Measurements from ENCODE around the gene LDHD.

LDHD gene

DNA sequence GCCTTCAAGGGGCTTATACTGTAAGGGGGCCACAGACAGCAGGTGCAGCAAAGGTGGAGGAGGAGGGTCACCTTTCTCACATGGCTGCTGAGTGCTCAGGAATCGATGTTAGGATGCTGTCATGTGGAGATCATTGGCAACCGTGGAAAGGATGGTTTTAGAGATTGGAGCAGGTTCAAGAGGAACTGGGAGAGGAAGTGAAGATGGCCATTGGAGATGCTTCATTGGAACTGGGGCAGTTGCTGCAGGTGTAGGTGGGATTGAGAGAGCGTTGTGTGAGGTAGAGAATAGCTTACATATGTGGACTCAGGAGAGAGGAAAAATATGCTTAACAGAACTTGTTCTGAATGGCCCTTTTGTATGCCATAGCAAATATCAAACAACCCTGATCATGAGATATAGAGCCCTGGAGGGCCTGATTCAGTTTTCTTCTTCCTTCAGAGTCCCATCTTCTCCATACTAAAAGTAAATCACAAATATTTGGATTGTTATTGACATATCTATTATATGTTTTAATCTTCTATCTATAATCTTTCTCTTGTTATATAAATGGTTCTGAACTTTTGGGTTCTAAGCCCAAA, 40.8 kb downstream of the LDHD start:
- TF ChIP-seq, protein P1, sequence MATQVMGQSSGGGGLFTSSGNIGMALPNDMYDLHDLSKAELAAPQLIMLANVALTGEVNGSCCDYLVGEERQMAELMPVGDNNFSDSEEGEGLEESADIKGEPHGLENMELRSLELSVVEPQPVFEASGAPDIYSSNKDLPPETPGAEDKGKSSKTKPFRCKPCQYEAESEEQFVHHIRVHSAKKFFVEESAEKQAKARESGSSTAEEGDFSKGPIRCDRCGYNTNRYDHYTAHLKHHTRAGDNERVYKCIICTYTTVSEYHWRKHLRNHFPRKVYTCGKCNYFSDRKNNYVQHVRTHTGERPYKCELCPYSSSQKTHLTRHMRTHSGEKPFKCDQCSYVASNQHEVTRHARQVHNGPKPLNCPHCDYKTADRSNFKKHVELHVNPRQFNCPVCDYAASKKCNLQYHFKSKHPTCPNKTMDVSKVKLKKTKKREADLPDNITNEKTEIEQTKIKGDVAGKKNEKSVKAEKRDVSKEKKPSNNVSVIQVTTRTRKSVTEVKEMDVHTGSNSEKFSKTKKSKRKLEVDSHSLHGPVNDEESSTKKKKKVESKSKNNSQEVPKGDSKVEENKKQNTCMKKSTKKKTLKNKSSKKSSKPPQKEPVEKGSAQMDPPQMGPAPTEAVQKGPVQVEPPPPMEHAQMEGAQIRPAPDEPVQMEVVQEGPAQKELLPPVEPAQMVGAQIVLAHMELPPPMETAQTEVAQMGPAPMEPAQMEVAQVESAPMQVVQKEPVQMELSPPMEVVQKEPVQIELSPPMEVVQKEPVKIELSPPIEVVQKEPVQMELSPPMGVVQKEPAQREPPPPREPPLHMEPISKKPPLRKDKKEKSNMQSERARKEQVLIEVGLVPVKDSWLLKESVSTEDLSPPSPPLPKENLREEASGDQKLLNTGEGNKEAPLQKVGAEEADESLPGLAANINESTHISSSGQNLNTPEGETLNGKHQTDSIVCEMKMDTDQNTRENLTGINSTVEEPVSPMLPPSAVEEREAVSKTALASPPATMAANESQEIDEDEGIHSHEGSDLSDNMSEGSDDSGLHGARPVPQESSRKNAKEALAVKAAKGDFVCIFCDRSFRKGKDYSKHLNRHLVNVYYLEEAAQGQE (IDR thresholded peaks at IDR 0.05; ENCODE audit: insufficient read depth in 1 of 2, low read depth in 2 of 2, low read length in 2 of 2) = no peak
- TF ChIP-seq FOXP2 (optimal IDR thresholded peaks at IDR 0.05; ENCODE audit: borderline replicate concordance, extremely low read depth, extremely low read length, insufficient read depth) = no peak
- TF ChIP-seq POLR2AphosphoS5 (IDR thresholded peaks at IDR 0.05; ENCODE audit: low read depth, low read length) = no peak
- TF ChIP-seq SIN3A (IDR thresholded peaks at IDR 0.05; ENCODE audit: borderline replicate concordance, insufficient read depth, low read length) = no peak
- no peak for TF ChIP-seq TAF1 (IDR thresholded peaks at IDR 0.05; ENCODE audit: borderline replicate concordance, insufficient read depth, low read length)

DNA sequence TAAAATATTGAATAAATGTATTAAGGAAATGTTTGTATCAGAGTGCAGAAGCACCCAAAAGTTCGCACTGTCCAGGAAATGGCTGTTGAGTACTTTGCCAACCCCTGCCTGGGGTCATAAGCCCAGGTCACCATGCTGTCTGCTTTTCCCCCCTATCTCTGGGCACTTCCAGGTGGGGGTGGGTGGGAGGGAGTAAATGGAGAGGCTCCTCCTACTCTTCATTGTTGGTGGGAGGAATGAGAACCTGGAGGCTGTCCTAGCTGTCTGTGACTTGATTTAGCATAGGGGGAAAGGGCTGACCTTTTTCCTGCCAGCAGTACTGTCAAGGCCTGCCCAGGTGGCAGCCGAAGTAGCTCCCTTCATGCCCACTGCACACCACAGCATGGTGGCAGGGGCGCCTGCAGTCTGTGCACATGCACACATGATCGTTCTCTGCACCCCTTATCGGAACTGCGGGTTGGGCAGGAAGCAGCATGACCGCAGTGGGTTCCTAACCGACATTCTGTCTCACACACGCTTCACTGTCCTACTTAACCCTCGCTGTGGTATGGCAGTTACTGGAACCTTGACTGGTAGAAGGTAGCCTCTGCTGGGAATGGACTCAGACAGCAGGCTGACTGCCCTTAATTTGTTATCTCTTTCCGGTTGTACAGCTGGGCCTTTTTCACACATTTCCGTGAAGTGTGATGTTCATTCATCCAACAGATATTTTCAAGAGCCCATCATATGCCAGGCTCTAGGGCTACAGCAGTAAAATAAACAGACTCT, 41.5 kb downstream of the LDHD start:
- no peak for TF ChIP-seq TAF1 (IDR thresholded peaks at IDR 0.05; ENCODE audit: borderline replicate concordance, insufficient read depth, low read length)

DNA sequence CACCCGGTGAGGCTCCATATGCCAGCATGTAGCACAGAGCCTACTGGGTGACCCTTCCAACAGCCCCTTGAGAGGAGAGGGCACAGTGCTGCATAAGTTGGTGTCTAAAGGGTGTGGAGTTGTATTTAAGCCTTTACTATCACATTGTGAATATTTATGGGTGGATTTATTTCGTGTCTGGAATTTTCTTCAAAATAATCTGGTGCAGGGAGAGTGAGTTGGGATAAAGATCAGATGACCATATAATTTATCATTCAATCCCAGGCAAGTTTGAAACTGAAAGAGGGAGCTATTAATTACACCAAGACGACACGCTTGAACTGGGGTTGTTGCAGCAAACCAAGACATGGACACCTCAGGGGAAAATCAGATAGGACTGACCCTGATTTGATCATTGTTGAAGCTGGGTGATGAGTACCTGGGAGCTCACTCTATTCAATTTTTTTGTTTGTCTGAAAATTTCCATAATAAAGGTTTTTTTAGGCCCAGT, 42.2 kb downstream of the LDHD start:
- no peak for TF ChIP-seq SIN3A (IDR thresholded peaks at IDR 0.05; ENCODE audit: borderline replicate concordance, insufficient read depth, low read length)
- TF ChIP-seq TAF1 (IDR thresholded peaks at IDR 0.05; ENCODE audit: borderline replicate concordance, insufficient read depth, low read length) = no peak
- no peak for TF ChIP-seq POLR2AphosphoS5 (IDR thresholded peaks at IDR 0.05; ENCODE audit: low read depth, low read length)
- no peak for TF ChIP-seq FOXP2 (optimal IDR thresholded peaks at IDR 0.05; ENCODE audit: borderline replicate concordance, extremely low read depth, extremely low read length, insufficient read depth)
- TF ChIP-seq, protein P1 (IDR thresholded peaks at IDR 0.05; ENCODE audit: insufficient read depth in 1 of 2, low read depth in 2 of 2, low read length in 2 of 2) = no peak

DNA sequence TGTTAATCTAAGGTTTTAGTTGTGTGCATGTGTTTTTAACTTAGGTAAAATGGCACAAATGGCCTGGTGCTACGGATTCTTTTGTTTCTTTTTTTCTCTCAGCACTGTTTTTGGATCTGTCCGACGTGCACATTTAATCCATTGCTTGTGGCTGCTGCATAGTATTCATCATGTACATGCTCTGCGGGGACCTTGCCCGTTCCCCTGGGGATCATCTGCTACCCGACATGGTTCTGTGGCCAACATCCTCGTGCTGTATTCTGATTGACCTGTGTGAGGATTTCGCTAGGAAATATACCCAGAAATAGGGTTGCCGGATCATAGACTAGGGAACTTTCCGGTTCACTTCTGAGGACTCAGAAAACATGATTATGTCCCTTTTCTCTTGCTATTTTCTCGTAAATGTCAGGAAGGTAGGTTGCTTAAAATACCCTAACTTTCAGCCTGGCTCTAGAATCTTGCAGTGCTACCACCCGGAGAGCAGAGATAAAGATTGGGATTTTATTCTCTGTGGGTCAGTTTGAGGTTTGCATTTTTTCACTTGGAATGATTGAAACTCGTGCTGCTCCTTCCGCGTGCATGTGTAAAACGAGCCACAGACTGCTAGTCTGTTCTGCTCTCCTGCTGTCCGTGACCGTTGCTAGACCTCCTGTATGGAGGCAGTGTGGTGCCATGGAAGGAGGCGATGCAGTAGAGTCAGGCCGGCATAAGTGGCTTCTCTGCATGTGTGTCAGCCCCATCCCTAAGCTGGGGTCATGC, 42.9 kb downstream of the LDHD start:
- TF ChIP-seq POLR2AphosphoS5 (IDR thresholded peaks at IDR 0.05; ENCODE audit: low read depth, low read length) = no peak

DNA sequence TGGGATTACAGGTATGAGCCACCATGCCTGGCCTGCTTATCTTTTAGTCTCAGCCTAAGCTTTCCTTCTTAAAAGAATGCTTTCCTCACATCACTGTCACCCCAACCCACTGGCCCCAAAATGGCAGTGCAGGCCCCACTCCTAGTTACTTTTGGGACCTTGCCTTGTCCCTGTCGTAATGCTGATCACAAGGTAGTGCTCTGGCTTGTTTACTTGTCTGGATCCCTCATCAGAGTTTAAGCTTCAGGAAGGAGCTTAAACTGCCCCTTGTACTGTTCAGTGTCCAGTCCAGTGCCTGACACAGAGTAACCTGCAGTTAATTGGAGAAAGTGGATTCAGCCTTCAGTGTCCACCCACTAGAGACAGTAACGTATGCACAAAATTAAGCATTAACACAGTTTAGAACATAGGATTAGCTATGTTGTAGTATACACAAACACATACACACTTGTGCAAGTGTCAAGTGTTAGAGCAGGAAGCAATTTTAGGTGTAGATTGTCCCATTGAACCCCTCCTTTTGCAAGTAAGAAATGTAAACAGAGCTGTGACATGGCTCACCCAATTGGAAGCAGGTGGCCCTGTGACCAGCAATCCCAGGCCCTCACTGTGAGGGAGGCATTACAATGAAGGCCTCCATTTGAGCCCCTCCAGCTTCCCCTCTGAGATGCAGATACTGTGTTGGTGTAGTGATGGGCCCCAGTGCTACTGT, 44.2 kb downstream of the LDHD start:
- TF ChIP-seq SIN3A (IDR thresholded peaks at IDR 0.05; ENCODE audit: borderline replicate concordance, insufficient read depth, low read length) (no peak), FOXP2 (optimal IDR thresholded peaks at IDR 0.05; ENCODE audit: borderline replicate concordance, extremely low read depth, extremely low read length, insufficient read depth) (no peak), POLR2AphosphoS5 (IDR thresholded peaks at IDR 0.05; ENCODE audit: low read depth, low read length) (no peak), TAF1 (IDR thresholded peaks at IDR 0.05; ENCODE audit: borderline replicate concordance, insufficient read depth, low read length) (no peak)
- TF ChIP-seq, protein P1 (IDR thresholded peaks at IDR 0.05; ENCODE audit: insufficient read depth in 1 of 2, low read depth in 2 of 2, low read length in 2 of 2) = no peak
